GM12892 (cell line): ENCODE data around the gene SCAP.
A peak's percentile ranks its signal among the peaks of the same experiment; 100 is the strongest.
"Not testable (repeated sequence)": the region's sequence is repeated elsewhere in the genome, so short reads cannot be mapped to it uniquely, and the experiment has no call there.

Source experiments
- DNase-seq: peaks from one replicate; pipeline ENCODE4 v3.0.0; 2011; ENCODE audit not compliant: insufficient read length
- FAIRE-seq: peaks from 2 replicates; lab custom pipeline; 2011; peaks lifted over from hg19 to GRCh38; lab: Jason Lieb, UNC
- POLR2A ChIP-seq: IDR thresholded peaks from 2 replicates; pipeline ENCODE4 v1.6.1; 2011; ENCODE audit warnings: low read depth, low read length, control low read depth
- POLR2AphosphoS5 ChIP-seq: IDR thresholded peaks from 2 replicates; pipeline ENCODE4 v1.6.1; 2011; ENCODE audit warnings: low read depth, low read length, control low read depth
- TAF1 ChIP-seq: IDR thresholded peaks from 2 replicates; pipeline ENCODE4 v1.6.1; 2011; ENCODE audit warnings: low read depth, mild to moderate bottlenecking, control low read depth, low read length, borderline replicate concordance

The SCAP gene

DNA sequence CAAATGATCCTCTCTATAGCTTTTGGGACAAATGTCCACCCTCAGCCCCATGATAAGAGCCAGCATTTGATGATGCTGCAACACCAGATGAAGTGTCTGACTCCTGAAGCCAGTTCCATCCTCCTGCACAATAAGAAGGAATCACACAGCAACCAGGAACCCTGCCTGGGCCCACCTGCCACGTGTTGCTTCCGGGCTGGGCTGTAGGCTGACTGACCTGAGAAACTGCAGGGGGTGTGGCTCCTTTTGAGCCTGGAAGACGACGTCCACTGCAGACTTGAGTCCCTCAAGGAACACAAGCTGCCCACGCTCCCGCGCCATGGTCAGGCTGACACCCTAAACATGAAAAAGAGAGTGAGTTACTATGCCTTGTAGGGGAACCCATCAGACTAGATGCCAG lies 28.4 kb upstream of the SCAP start:
- DNase-seq (no peak), FAIRE-seq (no peak)
- TF ChIP-seq TAF1 (no peak), POLR2AphosphoS5 (no peak)

DNA sequence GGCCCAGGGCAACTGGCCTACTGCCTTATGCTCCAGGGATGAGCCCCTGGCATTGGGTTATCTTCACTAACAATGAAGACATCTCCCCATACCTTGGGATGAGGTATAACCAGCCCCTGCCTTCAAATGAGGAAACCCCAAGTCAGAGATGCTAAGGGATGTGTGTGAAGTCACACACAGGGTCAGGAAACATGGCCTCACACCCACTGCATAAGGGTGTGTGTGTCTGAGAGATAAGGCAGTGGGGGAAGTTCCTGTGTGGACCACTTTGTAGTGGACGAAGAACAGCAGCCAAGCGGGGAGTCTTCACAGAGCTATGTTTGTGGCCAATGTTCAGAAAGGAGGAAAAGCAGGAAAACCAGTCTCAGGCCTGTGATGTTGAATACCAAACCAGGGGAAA lies 27.3 kb upstream of the SCAP start:
- no peak for TF ChIP-seq POLR2A
- no peak for TF ChIP-seq TAF1
- no peak for TF ChIP-seq POLR2AphosphoS5
- DNase-seq (no peak), FAIRE-seq (no peak)

DNA sequence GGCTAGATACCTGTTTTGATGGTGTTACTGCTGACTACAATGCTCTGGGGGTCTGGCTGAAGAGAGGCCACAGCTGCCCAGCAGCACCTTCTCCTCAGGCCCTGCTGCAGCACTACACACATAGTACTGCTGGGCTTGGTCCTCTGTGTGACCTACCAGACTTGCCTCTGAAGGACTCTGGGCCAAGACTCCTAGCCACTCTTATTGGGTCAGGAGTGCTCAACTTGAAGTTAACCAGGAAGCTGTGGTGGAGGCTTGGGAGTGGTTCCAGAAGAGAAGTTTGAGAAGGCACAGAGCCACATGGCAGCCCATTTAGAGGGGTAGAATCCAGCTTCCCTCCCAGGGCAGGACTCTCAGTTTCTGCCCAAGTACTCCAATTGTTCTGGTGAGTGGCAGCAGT lies 21.2 kb upstream of the SCAP start:
- TF ChIP-seq TAF1 (no peak), POLR2AphosphoS5 (no peak), POLR2A (no peak)
- DNase-seq (no peak), FAIRE-seq (no peak)

DNA sequence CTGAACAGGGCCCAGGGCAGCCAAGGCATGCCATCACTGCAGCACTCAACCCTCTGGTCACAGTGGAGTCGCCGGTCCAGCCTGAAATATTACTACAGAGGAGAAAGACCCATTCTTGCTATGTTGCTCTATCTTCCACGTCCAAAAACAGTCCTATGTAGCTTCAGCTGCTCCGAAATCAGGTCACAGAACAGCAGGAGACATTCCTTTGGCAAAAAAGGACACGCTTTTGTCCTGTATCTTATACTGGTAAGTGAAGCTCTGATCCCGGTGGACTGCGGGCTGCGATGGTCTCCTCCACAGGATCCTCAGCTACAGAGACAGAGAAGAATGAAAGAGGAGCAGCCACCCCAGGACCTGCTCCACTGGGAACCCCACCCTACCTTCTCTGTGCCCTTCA lies 20.1 kb upstream of the SCAP start:
- no peak for DNase-seq
- TF ChIP-seq POLR2AphosphoS5 (no peak), TAF1 (no peak), POLR2A (no peak)
- FAIRE-seq, result no peak

DNA sequence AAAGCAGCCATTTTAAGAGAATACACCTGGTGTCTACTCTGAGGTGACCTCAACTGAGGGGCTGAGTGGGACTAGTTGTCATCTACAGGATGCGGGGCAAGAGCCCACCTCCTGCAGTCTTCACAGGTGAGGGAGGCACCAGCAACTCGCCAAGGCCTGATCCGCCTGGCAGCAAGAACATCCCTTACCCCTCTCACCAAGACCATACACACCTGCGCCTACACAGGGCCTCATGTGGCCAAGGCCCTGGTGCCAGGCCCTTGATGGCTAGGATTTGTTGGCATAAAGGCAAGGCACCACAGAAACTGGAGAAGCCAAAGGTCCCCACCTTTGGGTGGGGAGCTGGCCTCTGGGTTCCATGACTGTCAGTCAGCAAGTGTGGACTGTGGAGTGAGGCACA lies 19.4 kb upstream of the SCAP start:
- FAIRE-seq (no peak), DNase-seq (no peak)
- no peak for TF ChIP-seq POLR2A
- TF ChIP-seq TAF1, result no peak
- TF ChIP-seq POLR2AphosphoS5, result no peak

DNA sequence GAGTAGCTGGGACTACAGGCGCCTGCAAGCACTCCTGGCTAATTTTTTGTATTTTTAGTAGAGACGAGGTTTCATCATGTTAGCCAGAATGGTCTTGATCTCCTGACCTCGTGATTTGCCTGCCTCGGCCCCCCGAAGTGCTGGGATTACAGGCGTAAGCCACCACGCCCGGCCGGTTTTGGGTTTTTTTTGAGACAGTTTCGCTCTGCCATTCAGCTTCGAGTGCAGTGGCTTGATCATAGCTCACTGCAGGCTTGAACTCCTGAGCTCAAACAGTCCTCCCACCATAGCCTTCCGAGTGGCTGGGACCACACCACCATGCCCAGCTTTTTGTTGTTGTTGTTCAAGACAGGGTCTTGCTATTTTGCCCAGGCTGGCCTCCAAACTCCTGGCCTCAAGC lies 16.0 kb upstream of the SCAP start:
- DNase-seq (no peak), FAIRE-seq (peak; percentile 81)
- TF ChIP-seq TAF1 (no peak), POLR2AphosphoS5 (no peak), POLR2A (no peak)

DNA sequence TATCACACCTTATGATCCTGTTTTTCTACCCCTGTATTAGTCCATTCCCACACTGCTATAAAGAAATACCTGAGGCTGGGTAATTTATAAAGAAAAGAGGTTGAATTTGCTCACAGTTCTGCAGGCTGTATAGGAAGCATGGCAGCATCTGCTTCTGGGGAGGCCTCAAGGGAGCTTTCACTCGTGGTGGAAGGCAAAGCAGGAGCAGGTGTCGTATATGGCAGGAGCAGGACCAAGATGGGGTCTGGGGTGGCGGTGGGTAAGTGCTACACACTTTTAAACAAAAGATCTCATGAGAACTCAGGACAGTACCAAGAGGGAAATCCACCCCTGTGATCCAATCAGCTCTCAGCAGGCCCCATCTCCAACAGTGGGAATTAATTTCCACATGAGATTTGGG lies 15.4 kb upstream of the SCAP start:
- FAIRE-seq (peak; percentile 9), DNase-seq (no peak)
- TF ChIP-seq TAF1 (no peak), POLR2AphosphoS5 (no peak), POLR2A (no peak)

DNA sequence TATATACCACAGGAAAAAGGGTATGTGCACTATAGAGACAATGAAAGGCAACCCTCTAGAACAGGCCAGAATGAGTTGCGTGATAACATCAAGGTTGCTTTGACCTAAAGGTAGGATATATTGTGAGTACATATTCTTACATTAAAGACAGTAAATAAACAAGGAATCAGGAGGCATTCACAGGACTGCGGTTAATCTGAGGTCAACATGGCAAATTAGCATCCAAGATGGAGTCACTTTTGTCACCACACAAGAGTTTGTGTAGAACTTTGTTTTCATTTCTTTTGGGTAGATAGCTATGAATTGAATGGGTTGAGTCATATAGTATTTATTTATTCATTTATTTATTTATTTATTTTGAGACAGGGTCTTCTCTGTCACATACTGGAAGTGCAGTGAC lies 11.5 kb upstream of the SCAP start:
- FAIRE-seq (no peak), DNase-seq (no peak)
- TF ChIP-seq TAF1, result no peak
- no peak for TF ChIP-seq POLR2A
- no peak for TF ChIP-seq POLR2AphosphoS5

DNA sequence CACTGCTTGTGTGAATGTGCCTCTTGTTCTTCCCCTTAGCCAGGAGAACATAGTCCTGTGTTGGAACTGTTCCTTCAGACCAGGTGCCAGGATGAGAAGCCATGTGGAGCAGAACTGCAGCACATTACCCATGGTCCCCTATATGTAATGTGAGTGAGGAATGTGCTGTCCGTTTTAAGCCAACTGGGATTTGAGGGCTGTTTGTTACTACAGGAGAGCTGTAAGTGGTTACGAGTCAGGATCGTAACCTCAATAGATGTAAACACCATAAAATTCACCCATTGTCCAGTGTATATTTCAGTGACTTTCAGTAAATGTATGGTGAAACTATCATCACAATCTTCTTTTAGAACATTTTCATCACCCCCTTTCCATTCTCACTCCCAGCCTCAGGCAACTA lies 10.1 kb upstream of the SCAP start:
- TF ChIP-seq POLR2A (no peak), TAF1 (no peak), POLR2AphosphoS5 (no peak)
- no peak for FAIRE-seq

DNA sequence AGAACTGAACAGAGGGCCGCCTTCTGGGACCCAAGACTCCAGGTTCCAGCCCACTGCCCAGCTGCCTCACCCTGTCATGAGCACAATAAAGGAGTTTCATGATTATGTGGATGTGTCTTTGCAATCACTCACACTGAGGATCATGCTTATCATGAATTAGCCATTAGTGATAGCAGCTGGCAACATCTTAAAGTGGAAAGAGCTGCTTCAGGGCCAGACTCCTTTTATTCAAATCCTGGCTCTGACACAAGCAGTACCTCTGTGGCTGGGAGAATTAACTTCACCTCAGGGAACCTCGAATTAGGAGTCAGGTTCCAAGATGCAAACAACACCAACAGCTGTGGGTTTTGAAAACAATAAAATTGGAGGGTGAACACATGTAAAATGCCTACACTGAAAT lies 6.6 kb upstream of the SCAP start:
- TF ChIP-seq POLR2AphosphoS5 (no peak), TAF1 (no peak), POLR2A (no peak)
- DNase-seq (no peak), FAIRE-seq (no peak)

More for the DNA sequence above, 10.1 kb upstream of the SCAP start:
- DNase-seq, result no peak

DNA sequence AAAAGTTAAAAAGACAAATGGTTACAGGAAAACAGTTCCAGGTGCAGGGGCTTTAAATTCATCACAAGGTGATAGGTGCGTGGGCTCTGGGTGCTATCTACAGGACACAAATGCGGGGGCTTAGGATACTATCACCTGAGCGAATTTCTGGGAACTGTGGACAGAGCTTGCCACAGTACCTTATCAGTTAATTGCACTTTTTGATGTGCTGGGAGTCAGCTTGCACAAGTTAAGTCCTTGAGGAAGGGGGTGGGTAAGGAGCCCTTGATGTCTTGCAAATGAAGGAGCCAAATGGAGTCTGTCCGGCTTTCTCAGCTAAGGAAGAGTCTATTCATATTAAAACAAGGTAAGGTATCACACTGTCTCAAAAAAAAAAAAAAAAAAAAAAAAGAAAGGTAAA lies 6.0 kb upstream of the SCAP start:
- not testable (repeated sequence) for DNase-seq, FAIRE-seq

DNA sequence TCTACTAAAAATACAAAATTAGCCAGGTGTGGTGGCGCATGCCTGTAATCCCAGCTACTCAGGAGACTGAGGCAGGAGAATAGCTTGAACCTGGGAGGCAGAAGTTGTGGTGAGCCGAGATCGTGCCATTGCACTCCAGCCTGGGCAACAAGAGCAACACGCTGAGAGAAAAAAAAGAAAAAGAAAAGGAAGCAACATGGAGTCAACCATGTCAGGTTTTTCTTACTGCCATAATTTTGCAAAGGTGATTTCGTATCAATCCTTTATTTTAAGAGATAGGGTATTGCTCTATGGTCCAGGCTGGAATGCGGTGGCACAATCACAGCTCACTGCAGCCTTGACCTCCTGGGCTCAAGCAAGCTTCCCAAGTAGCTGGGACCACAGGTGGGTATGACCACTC lies 4.5 kb upstream of the SCAP start:
- DNase-seq, FAIRE-seq: not testable (repeated sequence)

DNA sequence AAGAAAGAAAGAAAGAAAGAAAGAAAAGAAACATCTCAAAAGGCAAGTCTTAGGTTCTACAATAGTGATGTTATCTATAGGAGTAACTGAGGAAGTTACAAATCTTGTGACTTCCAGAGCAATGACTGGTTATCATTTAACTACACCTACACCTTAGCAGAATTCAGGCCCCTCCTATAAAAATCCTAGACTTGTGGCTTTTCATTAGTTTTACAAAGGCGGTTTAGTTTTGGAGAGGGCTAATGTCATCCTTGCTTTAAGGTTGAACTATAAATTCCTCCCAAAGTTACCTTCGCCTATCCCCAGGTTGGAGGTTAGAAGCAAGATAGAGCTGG lies 4.1 kb upstream of the SCAP start:
- no peak for DNase-seq
- TF ChIP-seq TAF1, result no peak
- no peak for FAIRE-seq

DNA sequence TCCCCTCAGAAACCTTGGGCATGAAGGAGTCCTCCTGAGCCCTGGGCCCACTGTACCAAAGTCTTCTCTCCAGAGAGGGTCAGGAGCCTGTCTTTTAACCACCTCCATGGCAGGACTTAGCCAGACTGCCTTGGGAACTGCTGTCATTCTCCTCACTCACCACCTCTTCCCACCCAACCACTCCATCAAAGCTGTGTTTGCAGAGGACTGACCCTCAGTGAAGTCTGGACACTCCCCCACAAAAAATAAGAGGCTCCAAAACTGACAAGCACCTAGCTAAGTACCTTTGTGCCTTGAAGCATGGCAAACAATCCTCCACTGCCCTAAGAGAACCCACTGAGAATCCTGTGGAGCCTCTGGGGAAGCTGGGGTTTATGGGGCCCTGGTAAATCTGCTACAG lies 2.3 kb upstream of the SCAP start:
- FAIRE-seq, result no peak
- TF ChIP-seq POLR2A (no peak), TAF1 (no peak), POLR2AphosphoS5 (no peak)
- no peak for DNase-seq
